Activated T-helper 2 cell treated with anti-CD3 and anti-CD28 coated beads, Interferon-gamma antibody, Interleukin-2, Interleukin-4, amounts not matched to agents 10 μg/mL and 5 μg/mL and 100 μg/mL, durations not matched to agents 14 hours and 24 hours and 36 hours (primary cell): ENCODE measurements around the gene ANXA10. TPM values are rescaled to one million over a fixed set of nuclear protein-coding genes. Genes with fewer than 3 reads are reported as not detected.

Experiments
- DNase-seq: peaks from one replicate; pipeline ENCODE4 v3.0.0; 2021; ENCODE audit warnings: low spot score
- H3K27ac Mint-ChIP-seq: one replicate; pipeline ENCODE4 v1.8.0; 2021; ENCODE audit warnings: mixed read lengths
- H3K27me3 Mint-ChIP-seq: one replicate; pipeline ENCODE4 v1.8.0; 2021; ENCODE audit warnings: low read depth, mixed read lengths
- H3K36me3 Mint-ChIP-seq: one replicate; pipeline ENCODE4 v1.8.0; 2021; ENCODE audit warnings: low read depth, mixed read lengths
- H3K4me1 Mint-ChIP-seq: one replicate; pipeline ENCODE4 v1.8.0; 2021; ENCODE audit warnings: low read depth, mixed read lengths
- H3K4me3 Mint-ChIP-seq: one replicate; pipeline ENCODE4 v1.8.0; 2021; ENCODE audit warnings: low read depth, mild to moderate bottlenecking, moderate library complexity, mixed read lengths
- H3K9me3 Mint-ChIP-seq: one replicate; pipeline ENCODE4 v1.8.0; 2021; ENCODE audit warnings: mixed read lengths
- intact Hi-C: fragments of 100-400 bp; cut with micrococcal nuclease; formaldehyde crosslinking; loops from one replicate; pipeline ENCODE4 v1.15.1; 2023
- total RNA-seq: library from RNA; stranded (reverse); gene quantifications from 2 replicates; pipeline ENCODE4 v1.2.3, GENCODE V29; 2022

The ANXA10 gene
- total RNA-seq, 1 donor from 2014 or later, result not detected

GRCh38 chr4:168221301-168221700 is 129.0 kb downstream of the ANXA10 start:
- no peaks in the 10 kb centered on the region for H3K9me3 Mint-ChIP-seq
- no peak overlapping the region for H3K27ac Mint-ChIP-seq
- intact Hi-C loops, result no loop called here
- peaks cover 56% of the 10 kb centered on the region for H3K36me3 Mint-ChIP-seq
- H3K4me1 Mint-ChIP-seq, result peaks cover 5% of the 10 kb centered on the region
- no peaks in the 10 kb centered on the region for H3K27me3 Mint-ChIP-seq
- H3K4me3 Mint-ChIP-seq, result no peak overlapping the region
- no peak for DNase-seq

Other genes starting within 250 kb of the ANXA10 start
- 5.3 and 5.6 TPM in 2 replicates for gene DDX60, start 226.2 kb downstream of the ANXA10 start, total RNA-seq